ENCODE measurements around the gene MTM1.
A peak's percentile ranks its signal among the peaks of the same experiment; 100 is the strongest.

The MTM1 gene

DNA sequence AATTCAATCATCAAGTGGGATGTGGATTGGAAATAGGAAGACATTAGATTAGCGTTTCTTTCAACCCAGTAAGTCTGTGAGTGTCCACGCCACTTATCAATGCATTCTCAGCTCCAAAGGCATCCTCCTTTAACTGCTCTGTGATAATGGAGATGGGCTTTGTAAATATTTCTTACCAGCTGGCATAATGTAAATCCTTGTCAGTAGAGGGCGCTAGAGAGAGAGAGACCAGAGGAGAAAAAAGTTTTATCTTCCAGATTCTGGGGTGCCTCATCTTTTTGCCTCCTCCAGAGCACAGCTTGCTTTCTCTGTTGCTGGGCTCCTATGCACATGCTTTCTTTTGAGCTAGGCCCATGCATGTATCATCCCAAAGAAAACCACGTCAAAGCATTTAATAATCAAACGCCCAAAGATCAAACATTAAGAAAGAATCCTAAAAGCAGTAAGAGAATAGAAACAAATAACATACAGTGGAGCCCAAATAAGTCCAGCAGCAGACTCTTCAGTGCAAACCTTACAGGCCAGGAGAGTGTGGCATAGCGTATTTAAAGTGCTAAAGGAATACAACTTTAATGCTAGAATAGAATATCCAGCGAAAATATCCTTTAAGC, 115.2 kb downstream of the MTM1 start:
- peak; percentile 74 for DNase-seq

- DNase-seq = no peak
These were observed 120.6 kb downstream of the MTM1 start for GRCh38 chrX:150688911-150689451.

- no peak for DNase-seq
These were observed 121.7 kb downstream of the MTM1 start for GRCh38 chrX:150690126-150690525.

- no peak for DNase-seq
These were observed 123.9 kb downstream of the MTM1 start for GRCh38 chrX:150692296-150692695.

DNA sequence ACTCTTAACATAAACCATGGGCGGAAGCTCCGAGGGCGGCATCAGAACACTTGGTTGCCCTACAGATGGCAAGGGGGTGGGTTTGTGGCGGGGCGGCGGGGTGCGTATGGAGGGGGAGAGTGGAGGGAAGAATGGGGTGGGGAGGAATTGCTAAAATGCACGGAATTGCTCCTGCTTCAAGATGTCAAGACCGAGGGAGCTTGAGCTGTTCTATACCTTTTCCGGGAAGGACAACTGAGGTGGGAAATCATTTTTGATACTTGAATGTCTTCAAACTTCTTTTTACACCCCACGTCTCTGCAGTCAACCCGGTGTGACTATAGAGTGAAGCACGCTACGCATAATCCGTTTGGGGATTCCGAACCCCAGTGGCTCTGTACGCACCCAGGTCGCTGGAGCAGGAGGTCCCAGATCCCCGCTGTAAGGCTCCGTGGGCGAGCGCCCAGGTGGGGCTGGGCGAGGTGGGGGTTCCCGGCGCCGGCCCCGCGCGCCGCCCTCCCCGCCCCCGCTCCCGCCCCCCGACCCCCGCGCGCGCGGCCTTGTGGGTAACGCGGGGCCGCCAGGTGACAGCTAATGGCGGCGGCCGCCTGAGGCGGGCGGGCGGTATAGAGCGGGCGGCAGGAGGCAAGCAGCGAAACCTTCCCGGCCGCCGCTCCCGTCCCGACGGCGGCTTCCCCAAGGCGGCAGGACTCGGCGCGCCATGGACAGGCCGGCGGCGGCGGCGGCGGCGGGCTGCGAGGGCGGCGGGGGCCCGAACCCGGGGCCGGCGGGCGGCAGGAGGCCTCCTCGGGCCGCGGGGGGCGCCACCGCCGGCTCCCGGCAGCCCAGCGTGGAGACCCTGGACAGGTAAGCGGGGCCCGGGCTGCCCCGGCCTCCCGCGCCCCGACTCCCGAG, 124.7 kb downstream of the MTM1 start, which contains the start of gene MTMR1:
Gene MTMR1, plus strand, starts transcription at position 566 of the 894 bp plus-strand sequence. Its CDS starts 135 bp downstream, at position 701.
- peak; percentile 63 for DNase-seq

GRCh38 chrX:150693725-150694574, 125.5 kb downstream of the MTM1 start:
- DNase-seq = peak; percentile 92

DNA sequence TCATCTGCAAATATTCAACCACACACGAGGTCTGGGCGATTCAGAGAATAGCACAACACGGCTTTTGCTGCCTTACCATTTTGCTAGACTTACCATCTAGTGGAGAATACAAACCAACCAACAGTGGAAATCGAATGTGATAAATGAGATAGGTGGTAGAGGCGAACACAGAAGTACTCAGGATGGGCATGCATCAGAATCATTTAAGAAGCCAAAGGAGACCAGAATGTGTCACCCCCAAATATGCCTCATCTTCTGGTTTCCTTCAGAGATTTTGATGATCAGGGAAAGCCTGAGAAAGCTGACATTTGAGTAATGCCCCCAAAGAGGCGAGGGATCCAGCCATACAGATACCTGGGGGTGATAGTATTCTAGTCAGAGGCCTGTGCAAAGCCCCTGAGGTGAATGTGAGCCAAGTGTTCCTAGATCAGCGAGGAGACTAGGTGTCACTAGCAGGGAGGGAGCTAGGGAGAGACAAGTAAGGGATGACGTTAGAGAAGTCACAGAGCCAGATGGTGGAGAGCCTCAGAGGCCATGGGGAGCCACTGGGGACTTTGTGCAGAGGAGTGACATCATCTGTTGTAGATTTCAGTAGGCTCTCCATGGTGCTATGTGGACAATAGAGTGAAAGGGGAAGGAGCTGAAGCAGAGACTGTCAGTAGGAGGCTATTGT, 126.5 kb downstream of the MTM1 start:
- DNase-seq = peak; percentile 32

- DNase-seq = peak; percentile 7
These were observed 127.9 kb downstream of the MTM1 start for GRCh38 chrX:150696331-150696730.

GRCh38 chrX:150696866-150697265, 128.4 kb downstream of the MTM1 start:
- no peak for DNase-seq

DNA sequence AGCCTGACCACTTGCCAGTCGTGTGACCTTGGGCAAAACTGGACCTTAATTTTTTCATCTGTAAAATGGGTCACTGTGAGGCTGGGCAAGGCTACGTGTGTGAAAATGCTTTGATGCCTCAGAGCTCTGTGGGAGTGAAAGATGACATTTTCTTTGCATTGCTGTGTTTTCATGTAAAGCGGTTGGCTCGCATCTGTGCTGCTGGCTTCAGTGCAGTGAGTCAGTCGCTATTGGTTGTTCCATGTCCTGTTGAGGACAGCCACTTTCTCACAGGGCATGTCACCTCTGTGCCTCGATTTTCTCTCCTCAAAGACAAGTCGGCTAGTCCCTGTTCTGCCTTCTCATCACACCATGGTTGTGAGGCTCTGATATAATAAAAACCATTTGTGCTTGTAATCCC, 129.2 kb downstream of the MTM1 start:
- no peak for DNase-seq

DNA sequence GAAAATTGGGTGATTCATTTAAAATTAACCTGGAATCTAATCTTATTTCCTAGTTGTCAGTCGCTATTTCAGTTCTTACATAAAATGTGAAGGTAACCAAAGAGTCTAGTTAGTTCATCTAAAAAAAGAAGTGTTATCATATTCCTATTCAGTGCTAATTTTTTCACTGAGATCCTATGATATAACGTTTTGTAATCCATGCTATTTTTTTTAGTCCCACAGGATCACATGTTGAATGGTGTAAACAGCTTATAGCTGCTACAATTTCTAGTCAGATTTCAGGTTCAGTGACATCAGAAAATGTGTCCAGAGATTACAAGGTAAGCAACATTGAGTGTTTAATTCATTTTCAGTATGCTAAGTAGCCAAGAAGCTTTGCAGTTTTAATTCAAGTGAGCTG, 130.6 kb downstream of the MTM1 start:
- DNase-seq = no peak

DNA sequence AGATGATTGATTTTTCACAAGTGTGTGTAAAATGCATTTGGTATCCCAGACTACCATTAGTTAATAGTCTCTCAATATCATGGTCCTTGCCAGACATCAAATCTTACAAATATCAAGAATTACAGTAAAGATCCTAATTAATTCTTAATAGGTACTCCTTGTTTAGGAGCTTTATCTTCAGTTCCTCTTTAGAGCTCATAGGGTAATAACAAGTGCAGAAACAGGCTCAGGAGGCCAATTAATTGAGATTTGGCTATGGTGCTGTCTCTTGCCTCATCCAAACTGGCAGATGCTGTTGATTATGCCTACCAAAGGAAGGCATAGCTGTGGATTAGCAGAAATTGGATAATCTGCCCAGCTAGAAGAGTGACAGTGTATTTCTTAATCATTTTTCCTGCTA, 131.7 kb downstream of the MTM1 start:
- no peak for DNase-seq

DNA sequence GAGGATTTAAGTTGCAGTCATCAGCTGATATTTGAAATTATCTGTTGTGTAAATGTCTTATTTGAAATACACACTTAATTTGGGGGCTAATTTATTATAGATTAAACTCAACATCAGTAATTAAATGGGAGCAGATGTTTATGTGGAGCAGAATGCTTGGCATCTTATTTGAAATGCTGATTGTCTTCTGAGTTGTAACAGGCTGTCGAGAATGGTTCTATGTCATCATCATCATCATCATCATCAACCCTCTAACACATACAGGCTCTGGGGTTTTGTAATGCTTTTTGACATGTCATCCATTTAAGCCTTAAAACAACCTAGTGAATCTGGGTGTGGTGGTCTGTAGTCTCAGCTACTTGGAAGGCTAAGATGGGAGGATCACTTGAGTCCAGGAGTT, 133.0 kb downstream of the MTM1 start:
- DNase-seq = no peak

DNA sequence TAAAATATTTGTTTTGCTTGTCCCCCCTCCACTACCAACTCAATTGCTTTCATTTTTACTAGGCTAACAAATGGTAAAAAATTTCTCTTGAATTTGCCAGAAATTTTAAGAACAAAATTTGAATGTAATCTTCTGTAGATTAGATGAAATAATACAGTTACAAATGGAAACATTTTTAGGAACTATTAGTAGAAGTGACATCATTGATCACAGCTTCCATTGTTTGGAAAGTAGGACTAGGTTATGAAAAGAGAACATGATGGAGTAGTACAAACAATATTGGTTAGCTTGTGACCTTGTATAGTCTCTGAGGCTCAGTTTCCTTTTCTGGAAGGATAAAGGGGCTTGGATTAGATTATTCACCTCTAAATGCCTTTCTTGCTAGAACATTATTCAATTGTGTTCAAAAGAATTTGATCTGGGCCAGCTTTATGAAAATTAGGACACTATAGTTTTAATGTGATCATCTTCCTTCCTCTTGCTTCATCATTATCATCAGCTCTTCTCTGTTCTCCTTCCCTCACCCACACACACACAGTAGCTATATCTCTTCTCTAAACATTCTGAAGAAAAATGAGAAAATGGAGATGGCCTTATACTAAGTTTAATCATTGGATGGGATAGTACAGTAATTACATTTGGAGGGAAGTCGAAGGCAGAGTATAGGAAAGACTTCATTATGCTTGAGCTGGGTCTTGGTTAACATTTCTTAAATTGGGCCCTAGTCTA, 134.7 kb downstream of the MTM1 start:
- no peak for DNase-seq

- DNase-seq = no peak
These were observed 135.2 kb downstream of the MTM1 start for GRCh38 chrX:150703695-150703974.

DNA sequence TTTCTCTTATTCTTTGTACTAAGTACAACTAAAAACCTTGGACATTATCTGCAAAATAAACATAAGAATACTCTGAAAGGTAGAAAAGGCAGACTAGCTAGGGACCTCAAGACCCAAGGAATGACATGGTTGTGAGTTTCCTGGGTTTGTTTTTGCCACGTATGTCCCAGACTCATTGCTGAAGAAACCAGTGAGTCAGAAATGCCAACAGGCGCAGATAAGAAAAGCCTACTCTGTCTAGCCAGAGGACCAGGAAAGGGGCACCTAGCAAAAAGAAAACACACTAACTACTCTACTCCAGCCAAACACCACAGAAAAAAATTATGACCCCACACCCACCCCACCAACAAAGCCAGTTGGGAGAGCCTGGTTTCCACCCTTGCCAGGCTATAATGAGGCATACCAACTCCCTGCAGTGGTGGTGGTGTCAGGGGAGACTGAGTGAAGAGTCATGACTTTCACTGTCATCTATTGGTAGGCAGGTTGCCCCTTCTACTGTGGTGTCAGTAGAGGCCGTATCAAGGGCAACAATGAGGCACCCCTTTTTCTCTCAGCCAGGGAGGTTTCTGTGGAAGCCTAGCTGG, 135.7 kb downstream of the MTM1 start:
- no peak for DNase-seq

GRCh38 chrX:150712619-150713018, 144.2 kb downstream of the MTM1 start:
- no peak for DNase-seq

GRCh38 chrX:150715184-150715583, 146.8 kb downstream of the MTM1 start:
- no peak for DNase-seq

- DNase-seq = no peak
These were observed 151.2 kb downstream of the MTM1 start for GRCh38 chrX:150719621-150720020.

All from RPMI8226 (cell line).